Activated T-helper 2 cell treated with anti-CD3 and anti-CD28 coated beads, Interferon-gamma antibody, Interleukin-2, Interleukin-4, amounts not matched to agents 10 μg/mL and 5 μg/mL and 100 μg/mL, durations not matched to agents 14 hours and 24 hours and 36 hours (primary cell): ENCODE results near the gene C2. TPM values are rescaled to one million over a fixed set of nuclear protein-coding genes. Genes with fewer than 3 reads are reported as not detected.

Source experiments
- DNase-seq: peaks from one replicate; pipeline ENCODE4 v3.0.0; 2021; ENCODE audit warnings: low spot score
- H3K27ac Mint-ChIP-seq: one replicate; pipeline ENCODE4 v1.8.0; 2021; ENCODE audit warnings: mixed read lengths
- H3K27me3 Mint-ChIP-seq: one replicate; pipeline ENCODE4 v1.8.0; 2021; ENCODE audit warnings: low read depth, mixed read lengths
- H3K36me3 Mint-ChIP-seq: one replicate; pipeline ENCODE4 v1.8.0; 2021; ENCODE audit warnings: low read depth, mixed read lengths
- H3K4me1 Mint-ChIP-seq: one replicate; pipeline ENCODE4 v1.8.0; 2021; ENCODE audit warnings: low read depth, mixed read lengths
- H3K4me3 Mint-ChIP-seq: one replicate; pipeline ENCODE4 v1.8.0; 2021; ENCODE audit warnings: low read depth, mild to moderate bottlenecking, moderate library complexity, mixed read lengths
- H3K9me3 Mint-ChIP-seq: one replicate; pipeline ENCODE4 v1.8.0; 2021; ENCODE audit warnings: mixed read lengths
- intact Hi-C: fragments of 100-400 bp; cut with micrococcal nuclease; formaldehyde crosslinking; loops from one replicate; pipeline ENCODE4 v1.15.1; 2023
- total RNA-seq: library from RNA; stranded (reverse); gene quantifications from 2 replicates; pipeline ENCODE4 v1.2.3, GENCODE V29; 2022

C2 gene
- total RNA-seq, 1 donor from 2014 or later, result 1.1 TPM

DNA sequence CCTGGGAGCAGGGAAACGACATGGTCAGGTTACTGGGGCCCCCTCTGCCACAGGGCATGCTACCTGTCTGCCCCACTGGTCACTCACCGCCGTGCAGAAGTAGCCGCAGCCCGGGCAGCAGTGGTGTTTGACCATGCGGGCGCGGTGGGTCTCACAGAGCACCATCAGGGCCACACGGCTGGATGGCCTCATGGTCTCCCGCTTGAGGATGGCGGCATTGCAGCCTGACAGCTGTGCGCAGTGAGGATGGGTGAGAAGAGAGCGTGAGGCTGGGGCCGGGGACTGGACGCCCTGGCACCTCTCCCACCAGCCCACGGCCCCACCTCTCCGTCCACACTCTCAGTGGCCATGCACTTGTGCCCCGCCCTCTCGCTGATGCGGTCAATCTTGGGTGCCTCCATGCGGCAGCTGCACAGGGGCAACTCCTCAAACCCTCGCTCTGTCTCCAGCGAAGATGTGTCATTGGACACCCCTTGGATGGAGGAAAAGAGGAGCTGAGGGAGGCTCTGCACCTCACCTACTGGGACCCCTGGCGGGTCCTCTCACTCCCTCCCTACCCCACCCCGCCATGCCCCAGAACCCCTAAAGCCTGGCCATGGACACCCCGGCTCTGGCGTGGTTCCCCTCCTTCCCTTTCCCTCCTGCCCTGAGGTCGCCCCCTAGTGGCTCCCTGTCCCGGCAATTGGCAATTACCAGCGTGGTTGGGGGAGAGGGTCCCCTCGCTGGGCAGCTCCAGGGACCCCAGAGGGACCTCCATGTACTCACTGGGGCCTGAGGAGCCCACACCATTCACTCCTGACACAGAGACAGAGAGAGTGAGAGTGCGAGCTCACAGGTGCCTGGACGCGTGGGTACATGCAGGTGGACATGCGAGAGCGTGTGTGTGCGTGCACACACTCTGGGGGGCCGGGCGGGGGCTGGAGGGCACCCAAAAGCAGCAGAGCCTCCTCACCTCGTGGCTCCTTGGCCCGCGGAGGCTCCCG lies 39.0 kb upstream of the C2 start:
- Mint-ChIP-seq H3K36me3 (peaks cover 68% of the 10 kb centered on the region), H3K27me3 (no peaks in the 10 kb centered on the region), H3K4me3 (no peak overlapping the region), H3K27ac (no peak overlapping the region), H3K4me1 (peaks cover 4% of the 10 kb centered on the region), H3K9me3 (no peaks in the 10 kb centered on the region)
- DNase-seq, result peak; percentile 33
- intact Hi-C loops, result no loop called here

DNA sequence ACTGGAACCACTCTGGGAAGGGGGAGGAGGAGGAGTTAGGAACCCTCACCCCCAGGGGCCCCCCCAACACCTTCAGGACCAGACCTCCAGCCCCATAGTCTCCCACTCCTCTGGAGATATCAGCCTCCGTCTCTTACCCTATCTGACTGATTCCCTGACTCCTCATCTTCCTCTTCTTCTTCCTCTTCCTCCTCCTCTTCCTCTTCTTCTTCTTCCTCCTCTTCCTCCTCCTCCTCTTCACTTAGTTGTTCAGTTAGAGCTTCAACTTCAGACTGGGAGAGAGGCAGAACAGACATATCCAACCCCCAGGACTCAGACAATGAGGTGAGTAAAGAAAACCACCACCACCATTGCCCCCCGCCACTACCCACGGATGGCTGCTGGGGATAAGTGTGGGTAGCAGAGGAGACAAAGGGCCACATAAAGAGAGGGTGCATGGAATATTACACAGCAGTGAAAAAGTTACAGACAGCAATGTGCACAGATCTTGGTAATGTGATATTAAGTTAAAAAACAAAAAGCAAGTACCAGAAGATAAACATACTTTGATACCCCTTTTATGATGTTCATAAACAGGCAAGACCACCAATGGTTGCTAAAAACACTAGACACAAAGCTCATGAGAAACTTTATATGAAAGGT lies 38.1 kb upstream of the C2 start:
- Mint-ChIP-seq H3K27ac (no peak overlapping the region), H3K27me3 (no peaks in the 10 kb centered on the region), H3K9me3 (no peaks in the 10 kb centered on the region), H3K36me3 (peaks cover 70% of the 10 kb centered on the region), H3K4me1 (peaks cover 4% of the 10 kb centered on the region), H3K4me3 (no peak overlapping the region)
- DNase-seq, result no peak
- intact Hi-C loops, result no loop called here

DNA sequence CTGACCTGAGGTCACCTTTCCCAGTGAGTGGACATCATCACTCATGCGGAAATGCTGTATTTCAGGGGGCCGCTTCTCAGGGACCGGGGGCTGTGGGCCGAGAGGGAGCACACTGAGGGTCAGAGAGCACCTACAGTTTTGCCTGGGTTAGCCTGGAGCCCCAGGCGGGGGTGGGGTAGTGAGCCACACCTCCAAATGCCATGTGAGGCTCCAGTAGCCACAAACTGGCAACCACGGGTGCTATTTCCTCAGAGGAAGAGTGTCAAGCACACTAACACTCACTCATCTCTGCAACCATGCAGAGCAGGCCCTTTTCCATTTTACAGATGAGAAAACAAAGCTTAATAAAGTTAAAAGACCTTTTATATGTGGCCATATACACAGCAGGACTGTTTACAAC lies 34.7 kb upstream of the C2 start:
- no peaks in the 10 kb centered on the region for H3K27me3 Mint-ChIP-seq
- H3K9me3 Mint-ChIP-seq, result no peaks in the 10 kb centered on the region
- no peak for DNase-seq
- no peak overlapping the region for H3K4me3 Mint-ChIP-seq
- peaks cover 13% of the 10 kb centered on the region for H3K4me1 Mint-ChIP-seq
- H3K27ac Mint-ChIP-seq, result no peak overlapping the region
- peaks cover 52% of the 10 kb centered on the region for H3K36me3 Mint-ChIP-seq
- intact Hi-C loops, result no loop called here

GRCh38 chr6:31896493-31896855 lies 31.0 kb upstream of the C2 start:
- Mint-ChIP-seq H3K27me3 (no peaks in the 10 kb centered on the region), H3K27ac (peak overlapping the region; percentile 82), H3K4me3 (peak overlapping the region; percentile 84), H3K9me3 (no peaks in the 10 kb centered on the region), H3K36me3 (peaks cover 44% of the 10 kb centered on the region), H3K4me1 (peaks cover 26% of the 10 kb centered on the region)
- DNase-seq, result no peak
- intact Hi-C loops, result loop anchor here (2.0 to 5.0 kb wide), 4 partner anchors 34 to 229 kb away; partner anchors contain the start of genes CSNK2B, LY6G5B, NELFE and NEU1

GRCh38 chr6:31896856-31897611 lies 30.5 kb upstream of the C2 start:
- no peak for DNase-seq
- Mint-ChIP-seq H3K27me3 (no peaks in the 10 kb centered on the region), H3K4me1 (peaks cover 26% of the 10 kb centered on the region), H3K9me3 (no peaks in the 10 kb centered on the region), H3K36me3 (peaks cover 38% of the 10 kb centered on the region), H3K27ac (peak overlapping the region; percentile 82), H3K4me3 (peak overlapping the region; percentile 98)
- intact Hi-C loops, result loop anchor here (2.0 to 5.0 kb wide), 4 partner anchors 34 to 230 kb away; partner anchors contain the start of genes CSNK2B, LY6G5B, NELFE and NEU1

DNA sequence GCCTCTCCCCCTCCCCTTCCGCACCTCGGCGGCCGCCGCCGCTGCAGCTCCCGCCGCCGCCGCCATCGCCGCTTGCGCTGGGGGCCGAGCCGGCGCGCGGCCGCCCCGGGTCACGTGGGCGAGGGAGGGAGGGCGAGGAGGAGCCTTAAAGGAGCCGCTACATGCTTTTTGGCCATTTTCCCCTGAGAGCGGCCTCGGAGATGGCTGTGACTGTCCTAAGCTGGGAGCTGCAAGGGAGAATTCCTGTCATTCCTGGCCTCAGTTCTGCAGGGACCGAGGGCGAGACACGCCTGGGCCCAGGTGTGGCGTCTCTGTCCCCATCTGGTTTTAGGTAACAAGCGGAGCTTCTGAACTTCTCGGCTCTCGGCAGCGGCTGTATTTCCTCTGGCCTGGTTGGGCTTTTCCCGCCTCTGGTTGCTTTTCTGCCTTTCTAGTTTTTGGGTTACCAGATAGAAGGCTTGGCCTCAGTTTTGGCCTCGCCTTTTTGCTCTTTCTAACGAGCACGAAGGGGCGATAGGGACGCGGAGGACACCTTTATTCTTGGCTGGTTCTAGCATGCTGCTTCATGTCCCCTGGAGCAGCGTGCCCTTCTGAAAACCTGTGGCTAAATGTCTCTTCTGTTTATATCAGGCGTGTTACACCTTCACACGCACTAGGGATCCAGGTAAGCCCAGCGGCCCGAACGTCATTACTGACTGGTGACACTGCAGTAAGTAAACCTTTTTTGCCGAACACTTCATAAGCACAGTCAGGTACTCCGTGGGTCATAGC lies 29.7 kb upstream of the C2 start, which contains the start of gene EHMT2:
EHMT2 (minus strand) TSS at position 87 of the 771 bp plus-strand sequence; CDS start at position 66, 21 bp downstream.
- Mint-ChIP-seq H3K27me3 (no peaks in the 10 kb centered on the region), H3K27ac (peak within 1 kb of the TSS; percentile 92), H3K4me1 (peaks cover 31% of the 10 kb centered on the region), H3K9me3 (no peaks in the 10 kb centered on the region), H3K36me3 (peaks cover 31% of the 10 kb centered on the region), H3K4me3 (peak within 1 kb of the TSS; percentile 98)
- peak; percentile 84 for DNase-seq
- intact Hi-C loops, result loop anchor here (2.0 to 5.0 kb wide), 4 partner anchors 35 to 230 kb away; partner anchors contain the start of genes CSNK2B, LY6G5B, NELFE and NEU1

- Mint-ChIP-seq H3K36me3 (peaks cover 25% of the 10 kb centered on the region), H3K4me1 (peaks cover 30% of the 10 kb centered on the region), H3K27me3 (no peaks in the 10 kb centered on the region), H3K9me3 (no peaks in the 10 kb centered on the region), H3K27ac (peak overlapping the region; percentile 92), H3K4me3 (peak overlapping the region; percentile 98)
- DNase-seq, result no peak
- intact Hi-C loops, result loop anchor here (5.0 kb wide), 2 partner anchors 66 to 231 kb away; partner anchors contain the start of genes CSNK2B and LY6G5B
Measured at GRCh38 chr6:31898383-31899011, 29.0 kb upstream of the C2 start.

DNA sequence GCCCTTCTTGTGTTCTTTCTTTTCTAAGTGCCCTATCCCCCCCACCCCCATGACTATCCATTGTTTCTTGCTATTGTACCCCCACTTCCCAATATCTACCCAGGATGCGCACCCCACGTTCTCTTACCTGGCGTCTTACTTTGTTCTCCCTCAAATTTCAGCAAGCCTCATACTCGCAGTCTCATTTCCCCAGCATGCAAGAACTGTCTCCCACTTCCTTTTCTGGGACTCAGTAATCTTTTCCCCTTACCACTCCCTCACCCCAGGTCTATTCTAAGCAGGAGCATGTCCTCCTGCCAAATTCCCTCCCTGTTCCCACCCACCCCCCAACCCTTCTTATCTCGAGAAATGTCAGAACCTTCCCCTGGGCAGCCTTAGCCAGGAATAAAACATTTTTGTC lies 28.3 kb upstream of the C2 start:
- peak overlapping the region; percentile 48 for H3K27ac Mint-ChIP-seq
- peaks cover 22% of the 10 kb centered on the region for H3K36me3 Mint-ChIP-seq
- DNase-seq, result no peak
- H3K4me1 Mint-ChIP-seq, result peaks cover 29% of the 10 kb centered on the region
- H3K9me3 Mint-ChIP-seq, result no peaks in the 10 kb centered on the region
- no peaks in the 10 kb centered on the region for H3K27me3 Mint-ChIP-seq
- H3K4me3 Mint-ChIP-seq, result peak overlapping the region; percentile 78
- intact Hi-C loops, result loop anchor here (5.0 kb wide), 2 partner anchors 67 to 232 kb away; partner anchors contain the start of genes CSNK2B and LY6G5B

DNA sequence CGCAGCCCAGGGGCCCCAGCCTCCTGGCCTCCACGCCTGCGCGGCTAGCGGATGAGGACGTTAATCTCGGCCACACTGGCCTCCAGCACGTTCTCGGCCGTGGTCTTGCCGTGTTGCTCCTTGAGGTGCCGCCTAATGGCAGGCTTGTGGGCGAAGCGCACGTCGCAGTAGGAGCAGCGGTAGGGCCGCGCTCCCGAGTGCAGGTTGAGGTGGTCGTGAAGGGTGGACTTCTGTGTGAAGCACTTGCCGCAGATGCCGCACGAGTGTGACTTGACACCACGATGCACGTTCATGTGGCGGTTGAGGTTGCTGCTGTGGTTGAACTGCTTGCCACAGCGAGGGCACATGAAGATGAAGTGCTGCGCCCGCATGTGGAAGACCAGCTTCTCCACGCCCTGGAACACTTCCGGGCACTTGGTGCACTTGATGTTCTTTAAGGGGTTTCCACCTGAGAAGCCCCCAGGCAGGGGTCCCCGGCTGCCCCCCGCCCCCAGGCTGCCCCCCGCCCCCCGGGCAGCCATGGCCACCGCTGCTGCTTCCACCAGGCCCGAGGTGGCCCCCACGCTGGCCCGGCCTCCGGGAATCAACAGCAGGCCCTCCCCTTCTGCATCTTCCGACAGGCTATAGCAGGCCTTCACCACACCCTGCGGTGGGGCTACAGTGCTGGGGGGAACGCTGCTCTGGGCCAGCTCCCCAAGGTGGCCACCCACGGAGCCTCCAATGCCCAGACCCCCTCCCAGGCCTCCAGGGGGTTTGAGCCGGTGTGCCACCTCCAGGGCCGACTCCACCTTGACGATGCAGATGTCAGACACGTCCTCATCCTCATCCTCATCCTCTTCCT lies 27.4 kb upstream of the C2 start:
- Mint-ChIP-seq H3K4me3 (no peak overlapping the region), H3K36me3 (peaks cover 22% of the 10 kb centered on the region), H3K4me1 (peaks cover 29% of the 10 kb centered on the region), H3K27me3 (no peaks in the 10 kb centered on the region), H3K27ac (no peak overlapping the region), H3K9me3 (no peaks in the 10 kb centered on the region)
- DNase-seq, result no peak
- intact Hi-C loops, result loop anchor here (5.0 kb wide), 2 partner anchors 68 to 233 kb away; partner anchors contain the start of genes CSNK2B and LY6G5B

- no peaks in the 10 kb centered on the region for H3K27me3 Mint-ChIP-seq
- H3K4me1 Mint-ChIP-seq, result peaks cover 26% of the 10 kb centered on the region
- H3K4me3 Mint-ChIP-seq, result peak overlapping the region; percentile 66
- H3K36me3 Mint-ChIP-seq, result peaks cover 15% of the 10 kb centered on the region
- no peaks in the 10 kb centered on the region for H3K9me3 Mint-ChIP-seq
- intact Hi-C loops, result no loop called here
- DNase-seq, result no peak
- H3K27ac Mint-ChIP-seq, result no peak overlapping the region
Measured at GRCh38 chr6:31900917-31901414, 26.6 kb upstream of the C2 start.
